Stimulated activated naive CD4-positive, alpha-beta T cell treated with Interleukin-2 at 50 U/mL for 16 hours (primary cell): ENCODE results near the gene PRUNE2.

Experiments used
- DNase-seq: peaks from one replicate; lab custom pipeline; 2025; lab: John Stamatoyannopoulos, UW

PRUNE2 gene

GRCh38 chr9:76732341-76732958 lies 173.5 kb downstream of the PRUNE2 start:
- no peak for DNase-seq

GRCh38 chr9:76730801-76731200 lies 175.1 kb downstream of the PRUNE2 start:
- DNase-seq = no peak

- DNase-seq = no peak
Measured at GRCh38 chr9:76729980-76730737, 175.8 kb downstream of the PRUNE2 start.

- no peak for DNase-seq
Measured at GRCh38 chr9:76729116-76729515, 176.8 kb downstream of the PRUNE2 start.

GRCh38 chr9:76725885-76726284 lies 180.0 kb downstream of the PRUNE2 start:
- no peak for DNase-seq

GRCh38 chr9:76725011-76725546 lies 180.8 kb downstream of the PRUNE2 start:
- no peak for DNase-seq

GRCh38 chr9:76720245-76720644 lies 185.7 kb downstream of the PRUNE2 start:
- DNase-seq = no peak

GRCh38 chr9:76718166-76718565 lies 187.7 kb downstream of the PRUNE2 start:
- no peak for DNase-seq

GRCh38 chr9:76717613-76718012 lies 188.3 kb downstream of the PRUNE2 start:
- no peak for DNase-seq

GRCh38 chr9:76717176-76717575 lies 188.7 kb downstream of the PRUNE2 start:
- no peak for DNase-seq

- no peak for DNase-seq
Measured at GRCh38 chr9:76716085-76716672, 189.7 kb downstream of the PRUNE2 start.

- no peak for DNase-seq
Measured at GRCh38 chr9:76713381-76713780, 192.5 kb downstream of the PRUNE2 start.

GRCh38 chr9:76709020-76709419 lies 196.9 kb downstream of the PRUNE2 start:
- DNase-seq = no peak

- DNase-seq = no peak
Measured at GRCh38 chr9:76707510-76707909, 198.4 kb downstream of the PRUNE2 start.

- no peak for DNase-seq
Measured at GRCh38 chr9:76704593-76705204, 201.2 kb downstream of the PRUNE2 start.

- DNase-seq = no peak
Measured at GRCh38 chr9:76703270-76703669, 202.6 kb downstream of the PRUNE2 start.

- no peak for DNase-seq
Measured at GRCh38 chr9:76701441-76702039, 204.4 kb downstream of the PRUNE2 start.

- no peak for DNase-seq
Measured at GRCh38 chr9:76700916-76701315, 205.0 kb downstream of the PRUNE2 start.

- DNase-seq = no peak
Measured at GRCh38 chr9:76699971-76700370, 205.9 kb downstream of the PRUNE2 start.

- DNase-seq = no peak
Measured at GRCh38 chr9:76697554-76697953, 208.4 kb downstream of the PRUNE2 start.

- no peak for DNase-seq
Measured at GRCh38 chr9:76697081-76697480, 208.8 kb downstream of the PRUNE2 start.

- no peak for DNase-seq
Measured at GRCh38 chr9:76693912-76694311, 212.0 kb downstream of the PRUNE2 start.
